ENCODE data around the gene ZCCHC9.

- TF ChIP-seq CTCF (IDR thresholded peaks at IDR 0.05) (no peak), POLR2A (IDR thresholded peaks at IDR 0.05) (no peak)
Observed at GRCh38 chr5:81302596-81302995, 1.2 kb downstream of the ZCCHC9 start.

Measured in lower leg skin (tissue), 3 donors.